Testis (tissue), 2 donors: ENCODE measurements around the gene RBM24.

Experiments
- CTCF ChIP-seq, 3 experiments: fragments of 450-650 bp in 2 of 3; fragments of 200-600 bp in 1 of 3; sonication (generic) in 1 of 3; IDR thresholded peaks; one replicate each; pipeline ENCODE4 v1.5.1; 2016 to 2019; ENCODE audit warnings: antibody characterized with exemption in 3 of 3, mild to moderate bottlenecking in 2 of 3, moderate library complexity in 1 of 3
- POLR2A ChIP-seq: fragments of 450-650 bp; IDR thresholded peaks from one replicate; pipeline ENCODE4 v1.6.1; 2017; ENCODE audit warnings: antibody characterized with exemption, mild to moderate bottlenecking, moderate library complexity

GRCh38 chr6:17267566-17267965 is 13.6 kb upstream of the RBM24 start:
- TF ChIP-seq CTCF (IDR thresholded peaks at IDR 0.05) (no peak), POLR2A (no peak)
